AG20443 (cell line): ENCODE measurements around the gene PRTN3.
A peak's percentile ranks its signal among the peaks of the same experiment; 100 is the strongest.

Experiments used
- DNase-seq: peaks from one replicate; pipeline ENCODE4 v3.0.0; 2012; ENCODE audit warnings: low spot score, mixed read lengths

The PRTN3 gene

GRCh38 chr19:840519-841206 is at the start of gene PRTN3:
PRTN3 (plus strand) TSS chr19:840999; CDS start chr19:841009, 10 bp downstream.
- DNase-seq, result no peak

- DNase-seq, result no peak
These were observed 49.7 kb upstream of the PRTN3 start for GRCh38 chr19:791007-791566.

GRCh38 chr19:791567-792305 is 49.1 kb upstream of the PRTN3 start:
- no peak for DNase-seq

GRCh38 chr19:792306-792885 is 48.4 kb upstream of the PRTN3 start:
- no peak for DNase-seq

GRCh38 chr19:793806-794205 is 47.0 kb upstream of the PRTN3 start:
- DNase-seq, result no peak

- peak; percentile 25 for DNase-seq
These were observed 45.7 kb upstream of the PRTN3 start for GRCh38 chr19:795073-795611.

- DNase-seq, result no peak
These were observed 44.9 kb upstream of the PRTN3 start for GRCh38 chr19:795691-796581.

GRCh38 chr19:796692-797527 is 43.9 kb upstream of the PRTN3 start, which contains the start of gene PTBP1:
PTBP1 (plus strand) TSS chr19:797452; CDS start chr19:797498, 46 bp downstream.
- peak; percentile 98 for DNase-seq

GRCh38 chr19:797528-798414 is 43.0 kb upstream of the PRTN3 start:
- peak; percentile 100 for DNase-seq

GRCh38 chr19:798415-799075 is 42.3 kb upstream of the PRTN3 start:
- peak; percentile 20 for DNase-seq

GRCh38 chr19:799076-799881 is 41.5 kb upstream of the PRTN3 start:
- peak; percentile 26 for DNase-seq

- DNase-seq, result peak; percentile 38
These were observed 40.3 kb upstream of the PRTN3 start for GRCh38 chr19:800360-801029.

- DNase-seq, result peak; percentile 58
These were observed 39.6 kb upstream of the PRTN3 start for GRCh38 chr19:801030-801860.

GRCh38 chr19:801861-802497 is 38.8 kb upstream of the PRTN3 start:
- peak; percentile 38 for DNase-seq

GRCh38 chr19:802498-803098 is 38.2 kb upstream of the PRTN3 start:
- DNase-seq, result peak; percentile 9
